Suprapubic skin (tissue), 4 donors: ENCODE results near the gene ULK4. TPM values are rescaled to one million over a fixed set of nuclear protein-coding genes. Genes with fewer than 3 reads are reported as not detected.

Experiments
- DNase-seq, 2 donors: peaks; one replicate each; pipeline ENCODE4 v3.0.0-alpha.2; 2019; ENCODE audit warnings: low spot score in 2 of 2
- H3K27ac ChIP-seq: fragments of 200-600 bp; sonication (generic); one replicate; pipeline ENCODE4 v1.5.1; 2019
- H3K27me3 ChIP-seq: fragments of 200-600 bp; sonication (generic); one replicate; pipeline ENCODE4 v1.5.1; 2019
- H3K36me3 ChIP-seq: fragments of 200-600 bp; sonication (generic); one replicate; pipeline ENCODE4 v1.5.1; 2019
- H3K4me1 ChIP-seq: fragments of 200-600 bp; sonication (generic); one replicate; pipeline ENCODE4 v1.5.1; 2019
- H3K4me3 ChIP-seq: fragments of 200-600 bp; sonication (generic); one replicate; pipeline ENCODE4 v1.5.1; 2019; ENCODE audit warnings: mild to moderate bottlenecking
- H3K9me3 ChIP-seq: fragments of 200-600 bp; sonication (generic); one replicate; pipeline ENCODE4 v1.5.1; 2019
- CTCF ChIP-seq, 2 donors: fragments of 200-600 bp in 1 of 2; fragments of 450-650 bp in 1 of 2; sonication (generic) in 1 of 2; IDR thresholded peaks; one replicate each; pipeline ENCODE4 v1.5.1; 2016 to 2019; ENCODE audit warnings: antibody characterized with exemption in 2 of 2, mild to moderate bottlenecking in 1 of 2, moderate library complexity in 1 of 2
- EP300 ChIP-seq: sonication (generic); formaldehyde crosslinking; IDR thresholded peaks from one replicate; pipeline ENCODE4 v1.6.1; 2017; ENCODE audit warnings: antibody characterized with exemption
- POLR2A ChIP-seq, 2 donors: fragments of 450-650 bp; IDR thresholded peaks; one replicate each; pipeline ENCODE4 v1.6.1; 2017; ENCODE audit warnings: antibody characterized with exemption in 2 of 2, mild to moderate bottlenecking in 2 of 2, moderate library complexity in 2 of 2
- POLR2AphosphoS5 ChIP-seq, 3 donors: sonication (generic); formaldehyde crosslinking; IDR thresholded peaks; one replicate each; pipeline ENCODE4 v1.6.1; 2017; ENCODE audit warnings: antibody characterized with exemption in 3 of 3
- WGBS: methylation state at CpG from one replicate; pipeline ENCODE4 v1.1.5; 2018; 5-methylcytosine and 5-hydroxymethylcytosine counted together
- total RNA-seq, 4 donors: library from RNA; depleted of rRNA; stranded (reverse); fragments of >200 nt; gene quantifications; one replicate each; pipeline ENCODE4 v1.1.0, GENCODE V29; 2016

The ULK4 gene
- total RNA-seq, 4 donors from 2014 or later, result 11.7 to 21.7 (median 16.6) TPM

- no peaks in the 10 kb centered on the region for H3K9me3 ChIP-seq
- no peak overlapping the region for H3K4me3 ChIP-seq
- peaks cover 2% of the 10 kb centered on the region for H3K4me1 ChIP-seq
- TF ChIP-seq EP300 (no peak), CTCF (IDR thresholded peaks at IDR 0.05) (no peak), POLR2A (IDR thresholded peaks at IDR 0.05) (no peak), POLR2AphosphoS5 (IDR thresholded peaks at IDR 0.05) (no peak)
- H3K27me3 ChIP-seq, result no peaks in the 10 kb centered on the region
- peak overlapping the region; percentile 42 for H3K27ac ChIP-seq
- no peak for DNase-seq
- WGBS, result 65% methylated on average over 4 of the region's 4 CpGs
- H3K36me3 ChIP-seq, result no peaks in the 10 kb centered on the region
Observed at GRCh38 chr3:41688595-41689380, 273.1 kb downstream of the ULK4 start.

GRCh38 chr3:41684797-41685735 lies 276.8 kb downstream of the ULK4 start:
- H3K27ac ChIP-seq, result no peak overlapping the region
- no peak overlapping the region for H3K4me3 ChIP-seq
- H3K4me1 ChIP-seq, result peaks cover 3% of the 10 kb centered on the region
- DNase-seq, result no peak
- 94% methylated on average over 4 of the region's 4 CpGs for WGBS
- H3K36me3 ChIP-seq, result no peaks in the 10 kb centered on the region
- no peaks in the 10 kb centered on the region for H3K27me3 ChIP-seq
- no peak for TF ChIP-seq EP300
- no peak for TF ChIP-seq CTCF (IDR thresholded peaks at IDR 0.05)
- no peak for TF ChIP-seq POLR2AphosphoS5 (IDR thresholded peaks at IDR 0.05)
- no peak for TF ChIP-seq POLR2A (IDR thresholded peaks at IDR 0.05)
- H3K9me3 ChIP-seq, result no peaks in the 10 kb centered on the region

GRCh38 chr3:41683666-41684350 lies 278.1 kb downstream of the ULK4 start:
- Histone ChIP-seq H3K4me3 (no peak overlapping the region), H3K36me3 (no peaks in the 10 kb centered on the region), H3K4me1 (peaks cover 3% of the 10 kb centered on the region), H3K9me3 (no peaks in the 10 kb centered on the region), H3K27me3 (no peaks in the 10 kb centered on the region), H3K27ac (no peak overlapping the region)
- no peak for DNase-seq
- TF ChIP-seq POLR2AphosphoS5 (IDR thresholded peaks at IDR 0.05), result no peak
- no peak for TF ChIP-seq POLR2A (IDR thresholded peaks at IDR 0.05)
- no peak for TF ChIP-seq EP300
- no peak for TF ChIP-seq CTCF (IDR thresholded peaks at IDR 0.05)
- 68% methylated on average over 10 of the region's 10 CpGs for WGBS

GRCh38 chr3:41682996-41683395 lies 278.9 kb downstream of the ULK4 start:
- Histone ChIP-seq H3K9me3 (no peaks in the 10 kb centered on the region), H3K4me1 (peaks cover 3% of the 10 kb centered on the region)
- WGBS, result 79% methylated on average over 6 of the region's 6 CpGs

GRCh38 chr3:41682382-41682781 lies 279.5 kb downstream of the ULK4 start:
- WGBS, result 95% methylated on average over 3 of the region's 3 CpGs
- H3K4me1 ChIP-seq, result peaks cover 3% of the 10 kb centered on the region
- H3K4me3 ChIP-seq, result no peak overlapping the region
- no peaks in the 10 kb centered on the region for H3K9me3 ChIP-seq
- no peak for DNase-seq
- H3K27ac ChIP-seq, result no peak overlapping the region
- H3K27me3 ChIP-seq, result no peaks in the 10 kb centered on the region
- no peaks in the 10 kb centered on the region for H3K36me3 ChIP-seq
- TF ChIP-seq POLR2AphosphoS5 (IDR thresholded peaks at IDR 0.05) (no peak), CTCF (IDR thresholded peaks at IDR 0.05) (no peak), POLR2A (IDR thresholded peaks at IDR 0.05) (no peak), EP300 (no peak)

More at GRCh38 chr3:41682996-41683395, 278.9 kb downstream of the ULK4 start:
- Histone ChIP-seq H3K4me3 (no peak overlapping the region), H3K27me3 (no peaks in the 10 kb centered on the region), H3K27ac (no peak overlapping the region), H3K36me3 (no peaks in the 10 kb centered on the region)
- DNase-seq, result no peak
- TF ChIP-seq POLR2A (IDR thresholded peaks at IDR 0.05) (no peak), POLR2AphosphoS5 (IDR thresholded peaks at IDR 0.05) (no peak)
